ENCODE data around the gene CLK1.

DNA sequence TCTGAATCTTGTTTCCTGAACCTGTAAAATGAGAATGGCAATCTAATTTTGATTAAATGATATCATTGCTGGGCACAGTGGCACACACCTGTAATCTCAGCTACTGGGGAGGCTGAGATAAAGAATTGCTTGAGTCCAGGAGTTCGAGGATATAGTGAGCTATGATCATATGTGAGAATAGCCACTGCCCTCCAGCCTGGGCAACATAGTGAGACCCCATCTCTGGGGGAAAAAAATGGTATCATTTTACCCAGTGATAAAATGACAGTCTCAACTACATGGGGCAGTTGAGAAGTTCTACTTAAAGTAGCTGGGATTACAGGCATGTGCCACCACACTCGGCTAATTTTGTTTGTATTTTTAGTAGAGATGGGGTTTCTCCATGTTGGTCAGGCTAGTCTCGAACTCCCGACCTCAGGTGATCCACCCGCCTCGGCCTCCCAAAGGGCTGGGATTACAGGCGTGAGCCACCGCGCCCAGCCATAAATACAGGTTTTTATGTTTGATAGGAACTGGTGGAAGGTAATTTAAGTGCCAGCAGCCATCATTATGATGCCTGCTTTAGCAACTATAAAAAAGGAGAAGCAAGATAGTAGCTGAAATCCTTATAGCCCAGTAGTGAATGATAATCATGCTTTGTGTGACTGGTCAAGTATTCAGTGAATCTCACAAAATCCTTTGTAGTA is 35.7 kb downstream of the CLK1 start:
- TF ChIP-seq CTCF (IDR thresholded peaks at IDR 0.05; ENCODE audit: insufficient read depth, low read length, poor library complexity, severe bottlenecking): no peak
- no peak for TF ChIP-seq EZH2phosphoT487 (conservative IDR thresholded peaks at IDR 0.05; ENCODE audit: low read length)
